Heart right ventricle (tissue), 16 donors: Measurements from ENCODE around the gene APOBEC3C. TPM values are rescaled to one million over a fixed set of nuclear protein-coding genes. Genes with fewer than 3 reads are reported as not detected.
A peak's percentile ranks its signal among the peaks of the same experiment; 100 is the strongest.
"Not testable (repeated sequence)": the region's sequence is repeated elsewhere in the genome, so short reads cannot be mapped to it uniquely, and the experiment has no call there.

Source experiments
- ATAC-seq, 8 donors: fragments of 200-7000 bp; cut with Tn5 transposase; one replicate each; pipeline ENCODE4 v1.9.1; 2020; ENCODE audit warnings: mild to moderate bottlenecking in 8 of 8, moderate library complexity in 8 of 8, moderate number of reproducible peaks in 1 of 8
- DNase-seq, 2 donors: peaks; one replicate each; pipeline ENCODE4 v3.0.0-alpha.2; 2020
- H3K27ac ChIP-seq, 10 donors: fragments of 200-600 bp; sonication (generic) in 2 of 10; one replicate each; pipeline versions ENCODE4 v1.5.0 to v1.8.0; 2020 to 2022; ENCODE audit warnings: mild to moderate bottlenecking in 3 of 10
- H3K27me3 ChIP-seq, 7 donors: fragments of 200-600 bp; one replicate each; pipeline ENCODE4 v1.8.0; 2021 to 2022; ENCODE audit warnings: mild to moderate bottlenecking in 2 of 7
- H3K36me3 ChIP-seq, 9 donors: fragments of 200-600 bp; sonication (generic) in 1 of 9; one replicate each; pipeline versions ENCODE4 v1.5.0 to v1.8.0; 2020 to 2022; ENCODE audit warnings: mild to moderate bottlenecking in 2 of 9
- H3K4me1 ChIP-seq, 9 donors: fragments of 200-600 bp; sonication (generic) in 1 of 9; one replicate each; pipeline versions ENCODE4 v1.5.0 to v1.8.0; 2020 to 2022; ENCODE audit warnings: mild to moderate bottlenecking in 4 of 9
- H3K4me3 ChIP-seq, 10 donors: fragments of 200-600 bp; sonication (generic) in 2 of 10; one replicate each; pipeline versions ENCODE4 v1.5.0 to v1.8.0; 2020 to 2022; ENCODE audit warnings: mild to moderate bottlenecking in 7 of 10, moderate library complexity in 2 of 10
- H3K9me3 ChIP-seq, 11 donors: fragments of 200-600 bp in 10 of 11; sonication (generic) in 2 of 11; one replicate each; pipeline versions ENCODE4 v1.5.0 to v1.8.0; 2013 to 2022; ENCODE audit warnings: mild to moderate bottlenecking in 2 of 11, control low read depth in 1 of 11, moderate library complexity in 1 of 11
- WGBS, 2 donors: extraction: QIAGEN DNeasy Blood & Tissue Kit; methylation state at CpG; one replicate each; pipeline ENCODE4 v1.1.7; 2013; ENCODE audit warnings: inconsistent platforms in 1 of 2; 5-methylcytosine and 5-hydroxymethylcytosine counted together
- intact Hi-C, 10 donors: fragments of 100-400 bp; cut with DNase I; formaldehyde crosslinking; loops; one replicate each; pipeline versions ENCODE4 v1.11.1 to v1.14.2; 2022
- polyA plus RNA-seq, 2 donors: library from polyadenylated mRNA; stranded (reverse); fragments of 200-250 nt; gene quantifications; one replicate each; pipeline ENCODE4 v1.2.3, GENCODE V29; 2013
- total RNA-seq, 10 donors: library from RNA; stranded (reverse); fragmentation: NEBNext Ultra II Directional in 3 of 10; extraction: Animal tissue kit (Norgen Biotek cat#: 25700) in 3 of 10; gene quantifications; one replicate each; pipeline versions ENCODE4 v1.2.1 to v1.2.4, GENCODE V29; 2021 to 2023
- TF ChIP-seq, protein P1 (sequence below), 9 donors: fragments of 200-600 bp; sonication (generic) in 2 of 9; IDR thresholded peaks; one replicate each; pipeline versions ENCODE4 v1.5.0 to v1.8.0; 2021 to 2022; ENCODE audit warnings: antibody characterized with exemption in 9 of 9, mild to moderate bottlenecking in 5 of 9, moderate library complexity in 1 of 9
- donor health status: Arrhythmogenic right ventricular cardiomyopathy.
- donor health status: ischemic (EF 13 %, LVEDD 7.1; RV severe dilation, severe dysfunction).
- donor health status: healthy with polysubstance abuse.
- donor health status: DM: no; HTN: yes; CAD: no.
- donor health status: DM: no; HTN: no; CAD: no.
- donor health status: ischemic (EF 25% LVEDD 6.9; RV normal size, moderate dysfunction).
- donor health status: ischemic (EF 25% LVEDD 5.7; RV mildly dilated, moderate dysfunction).
- donor health status: healthy.
- donor health status: DM: yes; HTN: yes; CAD: no.
- donor health status: Ischemic cardiomyopathy.
- donor health status: ischemic (EF 35%, LVEDD 5.7; RV mildly dilated, moderate dysfunction).
- donor health status: nonischemic (EF 11% LVEDD 7.7; RV severe dilation, severe dysfunction).
- donor health status: DM: yes; HTN: yes; CAD: no.
- donor health status: PGD.
- donor health status: ischemic (EF 29% LVEDD 5.4; RV normal size, mild dysfunction).
- donor health status: nonischemic (EF 23%, LVEDD 6.1; RV moderate dilation, normal function).

Gene APOBEC3C
- total and polyA plus RNA-seq, 12 donors: 9.8 to 43.3 (median 25.5) TPM

GRCh38 chr22:38981005-38981991 is 32.8 kb upstream of the APOBEC3C start:
- Histone ChIP-seq H3K9me3 (no peaks in the 10 kb centered on the region), H3K27me3 (no peaks in the 10 kb centered on the region), H3K36me3 (no peaks in the 10 kb centered on the region), H3K27ac (peak overlapping the region in 6 of 10 donors; percentile 30 to 82 (median 35)), H3K4me1 (peaks cover 0 to 30% (median 12%) of the 10 kb centered on the region in 9 donors), H3K4me3 (peak overlapping the region in 9 of 10 donors; percentile 28 to 64 (median 54))
- intact Hi-C loops: loop anchor here in 1 of 10 donors (5.0 kb wide), 1 partner anchor 109 kb away; the partner anchor contains the start of gene CBX6
- ATAC-seq: peak; percentile 23 to 73 (median 60)
- DNase-seq: no peak
- 29 to 31% methylated on average over 27 of the region's 27 CpGs for WGBS, 2 donors
- TF ChIP-seq, protein P1, sequence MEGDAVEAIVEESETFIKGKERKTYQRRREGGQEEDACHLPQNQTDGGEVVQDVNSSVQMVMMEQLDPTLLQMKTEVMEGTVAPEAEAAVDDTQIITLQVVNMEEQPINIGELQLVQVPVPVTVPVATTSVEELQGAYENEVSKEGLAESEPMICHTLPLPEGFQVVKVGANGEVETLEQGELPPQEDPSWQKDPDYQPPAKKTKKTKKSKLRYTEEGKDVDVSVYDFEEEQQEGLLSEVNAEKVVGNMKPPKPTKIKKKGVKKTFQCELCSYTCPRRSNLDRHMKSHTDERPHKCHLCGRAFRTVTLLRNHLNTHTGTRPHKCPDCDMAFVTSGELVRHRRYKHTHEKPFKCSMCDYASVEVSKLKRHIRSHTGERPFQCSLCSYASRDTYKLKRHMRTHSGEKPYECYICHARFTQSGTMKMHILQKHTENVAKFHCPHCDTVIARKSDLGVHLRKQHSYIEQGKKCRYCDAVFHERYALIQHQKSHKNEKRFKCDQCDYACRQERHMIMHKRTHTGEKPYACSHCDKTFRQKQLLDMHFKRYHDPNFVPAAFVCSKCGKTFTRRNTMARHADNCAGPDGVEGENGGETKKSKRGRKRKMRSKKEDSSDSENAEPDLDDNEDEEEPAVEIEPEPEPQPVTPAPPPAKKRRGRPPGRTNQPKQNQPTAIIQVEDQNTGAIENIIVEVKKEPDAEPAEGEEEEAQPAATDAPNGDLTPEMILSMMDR (IDR thresholded peaks at IDR 0.05): peak in 6 of 9 donors; percentile 16 to 43 (median 26)

- intact Hi-C loops: loop anchor here in 1 of 10 donors (5.0 kb wide), 1 partner anchor 110 kb away; the partner anchor contains the start of gene CBX6
- Histone ChIP-seq H3K36me3 (no peaks in the 10 kb centered on the region), H3K4me3 (peak within 1 kb of the TSS in 9 of 10 donors; percentile 28 to 64 (median 54)), H3K4me1 (peaks cover 0 to 30% (median 12%) of the 10 kb centered on the region in 9 donors), H3K27me3 (no peaks in the 10 kb centered on the region), H3K9me3 (no peaks in the 10 kb centered on the region), H3K27ac (peak within 1 kb of the TSS in 6 of 10 donors; percentile 30 to 82 (median 35))
- TF ChIP-seq, protein P1 (IDR thresholded peaks at IDR 0.05): no peak
- peak; percentile 96 to 99 (median 99) for ATAC-seq
- peak; percentile 30 to 90 for DNase-seq
- WGBS, 2 donors: 12 to 17% methylated on average over 16 of the region's 16 CpGs
These were observed 31.8 kb upstream of the APOBEC3C start, which contains the start of gene APOBEC3B for GRCh38 chr22:38981992-38982927. TSS of gene APOBEC3B (plus strand) at chr22:38982347. CDS start at chr22:38982454, 107 bp downstream.

GRCh38 chr22:38984224-38984623 is 29.8 kb upstream of the APOBEC3C start:
- WGBS, 2 donors: 94 to 98% methylated on average over 2 of the region's 2 CpGs
- intact Hi-C loops: loop anchor here in 1 of 10 donors (5.0 kb wide), 1 partner anchor 112 kb away; the partner anchor contains the start of gene CBX6
- ATAC-seq: no peak
- H3K9me3 ChIP-seq: no peaks in the 10 kb centered on the region
- no peaks in the 10 kb centered on the region for H3K27me3 ChIP-seq
- no peak overlapping the region for H3K27ac ChIP-seq
- DNase-seq: no peak
- peaks cover 0 to 30% (median 12%) of the 10 kb centered on the region in 9 donors for H3K4me1 ChIP-seq
- no peak overlapping the region for H3K4me3 ChIP-seq
- TF ChIP-seq, protein P1 (IDR thresholded peaks at IDR 0.05): no peak
- no peaks in the 10 kb centered on the region for H3K36me3 ChIP-seq

DNA sequence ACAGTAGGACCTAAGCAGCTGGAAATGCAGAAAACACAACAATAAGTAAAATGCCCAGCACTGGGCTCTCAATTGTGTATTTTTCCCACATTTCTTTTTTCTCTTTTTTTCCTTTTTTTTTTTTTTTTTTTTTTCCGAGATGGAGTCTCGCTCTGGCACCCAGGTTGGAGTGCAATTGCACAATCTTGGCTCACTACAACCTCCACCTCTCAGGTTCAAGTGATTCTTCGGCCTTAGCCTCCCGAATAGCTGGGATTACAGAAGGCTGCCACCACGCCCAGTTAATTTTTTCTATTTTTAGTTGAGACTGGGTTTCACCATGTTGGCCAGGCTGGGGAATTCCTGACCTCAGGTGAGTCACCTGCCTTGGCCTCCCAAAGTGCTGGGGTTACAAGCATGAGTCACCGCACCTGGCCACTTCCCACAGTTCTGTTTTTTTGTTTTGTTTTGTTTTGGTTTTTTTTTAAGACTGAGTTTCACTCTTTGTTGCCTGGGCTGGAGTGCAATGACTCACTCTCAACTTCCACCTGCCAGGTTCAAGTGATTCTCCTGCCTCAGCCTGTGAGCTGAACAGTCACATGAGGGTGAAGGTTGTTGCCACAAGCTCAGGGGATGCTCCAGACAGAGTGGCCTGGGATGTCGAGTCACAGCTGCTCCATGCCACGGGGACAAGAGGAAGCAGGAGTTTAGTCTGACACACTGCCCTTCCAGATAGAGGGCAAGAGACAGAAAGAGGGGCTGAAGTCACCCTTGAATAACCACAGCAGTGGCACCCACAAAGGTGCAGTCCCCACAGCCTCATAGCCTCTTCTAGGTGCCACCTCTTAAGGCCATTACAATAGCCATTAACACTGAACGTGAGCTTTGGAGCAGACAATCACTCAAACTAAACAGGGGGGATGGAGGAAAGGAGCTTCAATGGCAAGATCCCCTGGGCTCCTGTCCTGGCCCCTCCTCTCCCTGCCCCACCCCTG is 29.0 kb upstream of the APOBEC3C start:
- 90 to 92% methylated on average over 9 of the region's 9 CpGs for WGBS, 2 donors

More for the DNA sequence above, 29.0 kb upstream of the APOBEC3C start:
- H3K9me3 ChIP-seq, DNase-seq, H3K27ac ChIP-seq, ATAC-seq, H3K36me3 ChIP-seq, H3K4me3 ChIP-seq, H3K27me3 ChIP-seq: not testable (repeated sequence)
- intact Hi-C loops: loop anchor here in 1 of 10 donors (5.0 kb wide), 1 partner anchor 113 kb away; the partner anchor contains the start of gene CBX6
- peaks cover 0 to 30% (median 12%) of the 10 kb centered on the region in 9 donors for H3K4me1 ChIP-seq
